Liver (tissue), 9 donors: ENCODE data around the gene S1PR4. TPM values are rescaled to one million over a fixed set of nuclear protein-coding genes. Genes with fewer than 3 reads are reported as not detected.

Source experiments
- DNase-seq: peaks from one replicate; pipeline ENCODE4 v3.0.0-alpha.2; 2017; ENCODE audit warnings: low spot score
- H3K27ac ChIP-seq, 2 donors: one replicate each; pipeline ENCODE4 v1.7.0; 2013; ENCODE audit warnings: inconsistent platforms in 2 of 2, low read length in 2 of 2, control low read depth in 1 of 2, low read depth in 1 of 2, mild to moderate bottlenecking in 1 of 2
- H3K27me3 ChIP-seq, 4 donors: one replicate each; pipeline versions ENCODE4 v1.6.1 to v1.7.0; 2013; ENCODE audit warnings: low read length in 3 of 4, inconsistent platforms in 1 of 4, mild to moderate bottlenecking in 1 of 4, moderate library complexity in 1 of 4; ENCODE audit not compliant: control insufficient read depth in 4 of 4, insufficient read depth in 4 of 4
- H3K36me3 ChIP-seq, 4 donors: one replicate each; pipeline versions ENCODE4 v1.6.1 to v1.7.0; 2013; ENCODE audit warnings: low read length in 3 of 4, mild to moderate bottlenecking in 3 of 4, low read depth in 1 of 4, moderate library complexity in 1 of 4; ENCODE audit not compliant: control insufficient read depth in 4 of 4, insufficient read depth in 3 of 4
- H3K4me1 ChIP-seq, 4 donors: one replicate each; pipeline versions ENCODE4 v1.6.1 to v1.7.0; 2013; ENCODE audit warnings: low read length in 3 of 4, mild to moderate bottlenecking in 3 of 4, moderate library complexity in 1 of 4; ENCODE audit not compliant: control insufficient read depth in 4 of 4, insufficient read depth in 4 of 4
- H3K4me3 ChIP-seq, 3 donors: one replicate each; pipeline versions ENCODE4 v1.6.1 to v1.7.0; 2013; ENCODE audit warnings: low read length in 3 of 3, control low read depth in 1 of 3, low read depth in 1 of 3, mild to moderate bottlenecking in 1 of 3
- H3K9ac ChIP-seq, 2 donors: one replicate each; pipeline ENCODE4 v1.7.0; 2013; ENCODE audit warnings: low read length in 2 of 2, mild to moderate bottlenecking in 2 of 2, moderate library complexity in 2 of 2, control low read depth in 1 of 2, low read depth in 1 of 2
- H3K9me3 ChIP-seq, 4 donors: one replicate each; pipeline versions ENCODE4 v1.6.1 to v1.7.0; 2013; ENCODE audit warnings: low read length in 3 of 4; ENCODE audit not compliant: control insufficient read depth in 4 of 4
- CTCF ChIP-seq: fragments of 150-350 bp; IDR thresholded peaks from 2 replicates; pipeline ENCODE4 v1.5.1; 2017; ENCODE audit warnings: improper control_type of control experiment, low read depth, low read length; ENCODE audit not compliant: missing input control
- EGR1 ChIP-seq, 2 donors: IDR thresholded peaks; 2 replicates each; pipeline ENCODE4 v1.6.1; 2016 to 2018; ENCODE audit warnings: antibody characterized with exemption in 2 of 2, low read depth in 2 of 2
- FOXA1 ChIP-seq: IDR thresholded peaks from 2 replicates; pipeline ENCODE4 v1.6.1; 2016; ENCODE audit warnings: antibody characterized with exemption
- FOXA2 ChIP-seq: IDR thresholded peaks from 2 replicates; pipeline ENCODE4 v1.6.1; 2016; ENCODE audit warnings: antibody characterized with exemption
- GABPA ChIP-seq, 2 donors: IDR thresholded peaks in 1 of 2; conservative IDR thresholded peaks in 1 of 2; 2 replicates each; pipeline ENCODE4 v1.6.1; 2016; ENCODE audit warnings: antibody characterized with exemption in 2 of 2, mild to moderate bottlenecking in 1 of 2, moderate library complexity in 1 of 2
- HNF4A ChIP-seq, 2 donors: conservative IDR thresholded peaks; 2 replicates each; pipeline ENCODE4 v1.6.1; 2016; ENCODE audit warnings: antibody characterized with exemption in 2 of 2, mild to moderate bottlenecking in 2 of 2
- HNF4G ChIP-seq: IDR thresholded peaks from 2 replicates; pipeline ENCODE4 v1.6.1; 2016; ENCODE audit warnings: antibody characterized with exemption
- JUND ChIP-seq, 2 donors: IDR thresholded peaks; 2 replicates each; pipeline ENCODE4 v1.6.1; 2016; ENCODE audit warnings: antibody characterized with exemption in 2 of 2
- MAX ChIP-seq: IDR thresholded peaks from 2 replicates; pipeline ENCODE4 v1.6.1; 2016; ENCODE audit warnings: antibody characterized with exemption
- NR2F2 ChIP-seq: IDR thresholded peaks from 2 replicates; pipeline ENCODE4 v1.6.1; 2016; ENCODE audit warnings: antibody characterized with exemption
- RAD21 ChIP-seq, 2 donors: IDR thresholded peaks; 2 replicates each; pipeline ENCODE4 v1.6.1; 2016; ENCODE audit warnings: antibody characterized with exemption in 2 of 2, mild to moderate bottlenecking in 2 of 2
- REST ChIP-seq: IDR thresholded peaks from 2 replicates; pipeline ENCODE4 v1.6.1; 2016; ENCODE audit warnings: antibody characterized with exemption, mild to moderate bottlenecking
- RXRA ChIP-seq, 2 donors: IDR thresholded peaks; 2 replicates each; pipeline ENCODE4 v1.6.1; 2017 to 2018; ENCODE audit warnings: antibody characterized with exemption in 2 of 2, mild to moderate bottlenecking in 1 of 2
- SP1 ChIP-seq: IDR thresholded peaks from 2 replicates; pipeline ENCODE4 v1.6.1; 2018; ENCODE audit warnings: antibody characterized with exemption, mild to moderate bottlenecking
- TAF1 ChIP-seq: conservative IDR thresholded peaks from 2 replicates; pipeline ENCODE4 v1.6.1; 2016; ENCODE audit warnings: antibody characterized with exemption, mild to moderate bottlenecking
- YY1 ChIP-seq: IDR thresholded peaks from 2 replicates; pipeline ENCODE4 v1.6.1; 2016; ENCODE audit warnings: antibody characterized with exemption, mild to moderate bottlenecking
- ZBTB33 ChIP-seq: IDR thresholded peaks from 2 replicates; pipeline ENCODE4 v1.6.1; 2016; ENCODE audit warnings: antibody characterized with exemption
- WGBS: extraction: QIAGEN DNeasy Blood & Tissue Kit; methylation state at CpG from one replicate; pipeline ENCODE4 v1.1.7; 2013; 5-methylcytosine and 5-hydroxymethylcytosine counted together
- polyA plus RNA-seq, 2 donors: library from polyadenylated mRNA; stranded (reverse) in 1 of 2; unstranded in 1 of 2; fragments of 200-250 nt in 1 of 2; fragments of >200 nt in 1 of 2; fragmentation: Nextera tagmentation in 1 of 2; extraction: Ambion mirVana in 1 of 2; gene quantifications; one replicate each; pipeline versions ENCODE4 v1.2.1 to v1.2.3, GENCODE V29; 2013 to 2015
- total RNA-seq, 2 donors: library from RNA; depleted of rRNA; stranded (reverse); fragments of >200 nt; gene quantifications; one replicate each; pipeline ENCODE4 v1.2.3, GENCODE V29; 2014
- TF ChIP-seq, protein P1 (sequence below): IDR thresholded peaks from 2 replicates; pipeline ENCODE4 v1.6.1; 2016; ENCODE audit warnings: antibody characterized with exemption
- donor health status: healthy.
- donor health status: healthy.
- donor health status: healthy.
- donor health status: healthy.
- donor health status: healthy.

S1PR4 gene
- total and polyA plus RNA-seq, 4 donors, result 0.93 to 11.0 (median 2.1) TPM

DNA sequence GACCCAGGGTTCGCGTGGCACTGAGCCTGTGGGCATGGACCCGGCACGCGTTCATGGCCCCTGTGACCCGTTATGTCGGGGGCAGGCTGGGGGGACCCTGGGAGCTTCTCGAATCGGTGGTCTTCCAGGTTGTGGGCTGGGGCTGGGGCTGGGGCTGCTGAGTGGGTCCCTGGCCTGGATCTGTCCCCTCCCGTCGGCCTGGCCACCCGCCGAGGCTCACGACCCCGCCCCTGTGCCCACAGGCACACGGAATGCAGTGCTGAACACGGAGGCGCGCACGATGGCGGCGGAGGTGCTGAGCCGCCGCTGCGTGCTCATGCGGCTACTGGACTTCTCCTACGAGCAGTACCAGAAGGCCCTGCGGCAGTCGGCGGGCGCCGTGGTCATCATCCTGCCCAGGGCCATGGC is 13.7 kb downstream of the S1PR4 start (continued):
- no peak for TF ChIP-seq FOXA2

DNA sequence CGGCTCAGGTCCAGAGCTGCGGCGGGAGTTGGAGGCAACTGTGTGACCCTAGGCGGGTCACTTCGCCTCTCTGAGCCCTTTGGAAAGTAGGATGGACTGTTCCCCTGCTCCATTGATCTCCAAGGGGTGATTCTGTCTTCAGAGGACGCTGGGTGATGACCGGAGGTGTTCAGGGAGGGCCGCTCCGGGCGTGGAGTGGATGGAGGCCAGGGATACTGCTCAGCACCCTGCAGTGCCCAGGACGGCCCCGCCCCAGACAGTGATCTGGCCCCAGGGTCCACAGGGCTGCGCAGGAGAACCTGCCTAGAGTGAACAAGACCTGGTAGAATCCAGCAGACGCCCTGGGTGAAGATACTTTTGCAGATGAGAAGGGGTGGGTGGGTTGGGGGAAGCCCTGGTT is 14.1 kb downstream of the S1PR4 start:
- Histone ChIP-seq H3K36me3 (peaks cover 2 to 11% (median 2%) of the 10 kb centered on the region in 4 donors), H3K4me3 (no peak overlapping the region), H3K4me1 (peaks cover 0 to 5% (median 3%) of the 10 kb centered on the region in 4 donors), H3K9ac (no peak overlapping the region), H3K27me3 (no peaks in the 10 kb centered on the region), H3K27ac (no peak overlapping the region), H3K9me3 (no peaks in the 10 kb centered on the region)
- DNase-seq, result no peak
- TF ChIP-seq MAX, result no peak
- TF ChIP-seq RXRA (IDR thresholded peaks at IDR 0.05), result no peak
- no peak for TF ChIP-seq TAF1
- TF ChIP-seq GABPA (IDR thresholded peaks at IDR 0.05 in 1 of 2, conservative IDR thresholded peaks at IDR 0.05 in 1 of 2), result no peak
- no peak for TF ChIP-seq RAD21 (IDR thresholded peaks at IDR 0.05)
- no peak for TF ChIP-seq SP1
- no peak for TF ChIP-seq YY1
- TF ChIP-seq HNF4G, result no peak
- no peak for TF ChIP-seq HNF4A (conservative IDR thresholded peaks at IDR 0.05)
- no peak for TF ChIP-seq JUND (IDR thresholded peaks at IDR 0.05)
- TF ChIP-seq EGR1 (IDR thresholded peaks at IDR 0.05; ENCODE audit: low read depth in 2 of 2), result no peak
- TF ChIP-seq FOXA1, result no peak
- TF ChIP-seq ZBTB33, result no peak
- no peak for TF ChIP-seq FOXA2
- no peak for TF ChIP-seq NR2F2
- WGBS, result 97% methylated on average over 14 of the region's 14 CpGs

- peaks cover 2 to 11% (median 2%) of the 10 kb centered on the region in 4 donors for H3K36me3 ChIP-seq
Observed at GRCh38 chr19:3193256-3194105, 14.9 kb downstream of the S1PR4 start.

More at GRCh38 chr19:3193256-3194105, 14.9 kb downstream of the S1PR4 start:
- TF ChIP-seq TAF1 (no peak), ZBTB33 (no peak), GABPA (IDR thresholded peaks at IDR 0.05 in 1 of 2, conservative IDR thresholded peaks at IDR 0.05 in 1 of 2) (no peak), FOXA1 (no peak), REST (no peak), RAD21 (IDR thresholded peaks at IDR 0.05) (no peak), FOXA2 (no peak), JUND (IDR thresholded peaks at IDR 0.05) (no peak), NR2F2 (no peak), CTCF (no peak), HNF4G (no peak), YY1 (no peak), RXRA (IDR thresholded peaks at IDR 0.05) (no peak), EGR1 (IDR thresholded peaks at IDR 0.05; ENCODE audit: low read depth in 2 of 2) (no peak), MAX (no peak)
- TF ChIP-seq, protein P1, sequence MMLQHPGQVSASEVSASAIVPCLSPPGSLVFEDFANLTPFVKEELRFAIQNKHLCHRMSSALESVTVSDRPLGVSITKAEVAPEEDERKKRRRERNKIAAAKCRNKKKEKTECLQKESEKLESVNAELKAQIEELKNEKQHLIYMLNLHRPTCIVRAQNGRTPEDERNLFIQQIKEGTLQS, result no peak
- H3K4me3 ChIP-seq, result no peak overlapping the region
- WGBS, result 92% methylated on average over 40 of the region's 40 CpGs
- H3K4me1 ChIP-seq, result no peaks in the 10 kb centered on the region
- H3K9me3 ChIP-seq, result no peaks in the 10 kb centered on the region
- H3K9ac ChIP-seq, result no peak overlapping the region
- no peak overlapping the region for H3K27ac ChIP-seq
- peak; percentile 51 for DNase-seq
- no peaks in the 10 kb centered on the region for H3K27me3 ChIP-seq
